ENCODE measurements around the gene DGAT2.

GRCh38 chr11:75850787-75851186 is 82.2 kb downstream of the DGAT2 start:
- TF ChIP-seq POLR2AphosphoS5 (IDR thresholded peaks at IDR 0.05; ENCODE audit: low read depth, low read length) (no peak), POLR2A (IDR thresholded peaks at IDR 0.05; ENCODE audit: low read depth, low read length) (no peak), TAF1 (IDR thresholded peaks at IDR 0.05; ENCODE audit: borderline replicate concordance, low read depth, low read length) (no peak)
